OCI-M2 (cell line): Measurements from ENCODE around the gene RNF133.

Source experiments
- DNase-seq: peaks from one replicate; lab custom pipeline; 2025; ENCODE audit not compliant: unreplicated experiment; lab: John Stamatoyannopoulos, UW

RNF133 gene

DNA sequence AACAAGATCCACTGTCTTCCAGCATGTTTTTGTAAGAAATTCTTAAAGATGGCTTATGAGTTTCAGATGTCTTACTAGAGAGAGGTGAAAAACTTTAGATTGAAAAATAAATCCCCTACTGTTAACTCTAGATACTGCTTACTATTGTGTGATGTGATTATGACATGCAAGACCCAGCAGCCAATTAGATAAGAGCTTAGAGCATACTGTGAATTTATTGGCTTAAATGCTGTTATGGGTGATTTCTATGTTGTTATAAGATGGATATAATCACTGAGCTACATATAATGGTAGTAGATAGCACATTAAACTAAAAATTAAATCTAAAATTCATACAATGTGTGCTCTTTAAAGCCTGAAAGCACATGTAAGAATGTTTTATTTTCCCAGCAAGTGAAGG, at the start of gene RNF133:
TSS of gene RNF133 (minus strand) at position 101 of the 400 bp plus-strand sequence. CDS start 199 bp downstream, outside the sequence.
- no peak for DNase-seq

DNA sequence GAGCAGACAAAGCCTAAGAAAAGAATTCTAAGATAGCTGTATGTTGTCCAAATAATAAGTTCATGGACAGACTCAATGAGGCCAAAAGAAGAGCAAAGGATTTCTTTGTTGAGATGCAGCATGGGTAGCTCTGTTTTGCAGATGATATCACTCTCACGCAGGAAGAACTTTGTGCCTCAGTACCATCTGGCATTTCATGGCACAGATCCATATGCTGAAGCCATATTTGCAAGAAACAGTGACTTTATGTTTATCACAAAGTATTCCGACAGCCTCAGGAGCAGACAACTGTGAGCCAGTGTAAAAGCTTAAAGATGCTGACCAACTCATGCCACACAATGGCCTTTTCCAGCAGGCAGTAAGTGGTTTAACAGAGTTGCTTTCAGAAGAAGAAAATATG, 49.3 kb upstream of the RNF133 start:
- DNase-seq: no peak

DNA sequence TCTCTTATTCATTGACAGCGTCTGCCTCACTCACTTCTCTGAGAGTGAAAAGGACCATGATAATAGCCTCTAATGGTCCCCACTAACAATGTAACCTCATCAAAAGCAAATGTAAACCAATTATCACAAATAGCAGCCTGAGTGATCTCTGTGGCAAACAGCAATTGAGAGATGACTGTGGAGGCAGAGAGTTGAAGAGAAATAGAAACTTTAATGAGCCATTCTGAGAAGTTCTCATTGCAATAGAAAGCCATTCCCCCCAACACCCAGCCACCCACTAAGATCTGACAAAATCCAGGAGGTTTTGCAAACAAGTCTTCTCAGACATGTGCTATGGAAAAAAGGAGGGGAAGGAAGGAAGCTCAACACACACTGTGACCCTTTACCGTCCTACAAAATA, 48.0 kb upstream of the RNF133 start:
- DNase-seq: no peak

DNA sequence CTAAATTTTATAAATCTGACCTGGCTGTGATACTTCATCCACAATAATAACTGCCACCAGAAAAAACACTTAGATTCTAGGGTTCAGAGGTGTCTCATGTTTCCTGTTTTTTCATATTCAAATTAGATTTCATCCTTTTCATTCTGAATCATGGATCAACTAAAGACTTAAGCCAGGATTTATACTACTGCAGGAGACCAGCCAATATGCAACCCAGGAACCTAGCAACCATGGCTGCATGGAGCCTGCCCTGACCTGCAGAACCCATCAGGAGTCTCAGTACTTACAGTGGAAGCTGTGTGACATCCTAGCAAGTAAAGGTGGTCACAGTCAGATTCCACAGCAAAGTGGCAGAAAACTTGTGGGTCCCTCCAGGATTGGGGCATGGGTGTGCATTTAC, 44.3 kb upstream of the RNF133 start:
- no peak for DNase-seq

GRCh38 chr7:122738947-122739346, 40.0 kb upstream of the RNF133 start:
- no peak for DNase-seq

- DNase-seq: no peak
These were observed 37.3 kb upstream of the RNF133 start for GRCh38 chr7:122736183-122736582.

- no peak for DNase-seq
These were observed 28.8 kb upstream of the RNF133 start for GRCh38 chr7:122727759-122728158.

GRCh38 chr7:122727354-122727753, 28.4 kb upstream of the RNF133 start:
- no peak for DNase-seq

DNA sequence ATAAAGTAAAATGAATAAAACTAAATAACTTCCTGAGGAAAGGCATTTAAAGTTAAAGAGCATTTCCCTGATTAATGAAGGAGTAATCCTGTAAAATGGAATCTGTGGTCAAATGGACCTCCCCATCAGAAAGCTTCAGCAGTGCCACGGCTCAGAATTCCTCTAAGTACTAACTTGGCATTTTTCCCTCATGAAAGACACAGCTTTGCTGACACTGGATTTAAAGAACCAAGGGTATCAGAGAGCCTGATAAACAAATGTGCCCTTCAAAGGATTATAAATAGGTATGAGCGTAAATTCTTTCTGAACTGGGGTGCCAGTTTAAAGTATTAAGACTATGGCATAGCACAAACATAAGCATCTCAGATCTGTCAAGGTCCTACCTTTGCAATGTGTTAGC, 28.0 kb upstream of the RNF133 start:
- no peak for DNase-seq

GRCh38 chr7:122724366-122724765, 25.4 kb upstream of the RNF133 start:
- DNase-seq: no peak

DNA sequence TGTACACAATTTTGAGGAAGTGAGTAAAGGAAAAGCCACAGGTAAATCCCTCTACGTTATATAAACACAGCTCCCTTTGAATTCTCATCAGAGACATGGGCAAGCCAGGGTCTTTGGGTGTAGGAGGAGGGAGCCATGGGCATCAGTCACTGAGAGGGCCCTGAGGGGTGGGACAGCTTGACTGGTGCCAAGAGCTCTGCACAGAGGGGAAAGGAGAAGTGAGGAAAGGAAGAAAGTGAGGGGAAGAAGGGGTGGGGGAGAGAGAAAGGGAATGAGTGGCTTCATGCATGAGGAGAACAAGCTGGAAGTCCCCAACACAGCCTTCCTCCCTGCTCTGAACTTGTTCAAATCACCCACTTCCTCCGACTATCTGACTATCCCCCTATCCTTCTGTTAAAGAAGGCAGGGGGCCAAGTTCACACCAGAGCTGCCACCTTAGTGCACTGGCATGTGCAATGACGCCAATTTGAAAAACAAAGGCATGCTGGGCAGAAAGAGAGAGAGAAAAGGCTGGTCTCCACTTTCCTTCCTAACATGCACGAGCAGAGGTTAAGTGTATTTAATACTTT, 20.2 kb upstream of the RNF133 start:
- no peak for DNase-seq

DNA sequence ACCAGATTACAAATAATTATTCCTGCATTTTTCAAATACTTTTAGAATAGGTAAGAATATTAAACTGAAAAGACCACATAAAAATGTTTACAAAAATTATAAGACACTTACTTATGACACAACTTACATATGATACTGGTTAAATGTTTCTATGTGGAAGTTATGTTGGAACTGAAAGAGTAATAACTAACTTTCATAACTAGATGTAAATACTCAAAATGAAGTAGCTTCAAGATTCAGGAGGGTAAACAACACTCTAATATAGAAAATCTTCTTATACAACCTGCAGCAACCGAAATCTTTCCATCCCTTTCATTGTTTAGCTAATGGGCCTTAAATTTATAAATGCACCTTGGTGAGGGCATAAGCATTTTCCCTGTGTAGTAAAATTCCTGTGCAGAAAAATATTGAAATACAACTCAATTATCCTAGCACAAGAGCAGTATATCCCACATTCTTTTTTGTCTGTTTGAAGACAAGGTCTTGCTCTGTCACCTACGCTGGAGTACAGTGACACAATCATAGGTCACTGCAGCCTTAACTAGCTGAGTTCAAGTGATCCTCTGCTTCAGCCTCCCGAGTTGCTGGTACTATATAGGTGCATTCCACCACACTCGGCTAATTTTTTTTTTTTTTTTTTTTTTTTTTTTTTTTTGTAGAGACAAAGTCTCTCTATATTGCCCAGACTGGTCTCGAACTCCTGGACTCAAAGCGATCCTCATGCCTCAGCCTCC, 18.6 kb upstream of the RNF133 start:
- DNase-seq: no peak

DNA sequence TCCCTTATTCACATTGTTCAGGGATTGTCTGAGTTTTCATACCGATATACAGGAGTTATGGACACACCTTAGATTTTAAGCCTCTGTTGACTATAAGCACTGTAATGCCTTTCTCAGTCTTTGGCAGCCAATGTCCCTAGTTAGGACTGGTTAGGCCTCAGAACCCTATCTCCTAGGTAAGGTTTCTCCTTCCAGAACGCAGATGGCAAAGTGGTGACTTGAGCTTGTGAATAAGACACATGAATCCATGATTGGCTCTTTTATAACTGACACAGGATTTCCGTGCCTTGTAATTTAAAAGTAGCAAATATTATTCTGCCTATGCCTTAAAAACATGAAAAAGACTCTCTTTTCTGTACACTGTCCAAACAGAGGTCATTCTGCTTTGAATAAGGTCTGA, 16.3 kb upstream of the RNF133 start:
- DNase-seq: no peak

DNA sequence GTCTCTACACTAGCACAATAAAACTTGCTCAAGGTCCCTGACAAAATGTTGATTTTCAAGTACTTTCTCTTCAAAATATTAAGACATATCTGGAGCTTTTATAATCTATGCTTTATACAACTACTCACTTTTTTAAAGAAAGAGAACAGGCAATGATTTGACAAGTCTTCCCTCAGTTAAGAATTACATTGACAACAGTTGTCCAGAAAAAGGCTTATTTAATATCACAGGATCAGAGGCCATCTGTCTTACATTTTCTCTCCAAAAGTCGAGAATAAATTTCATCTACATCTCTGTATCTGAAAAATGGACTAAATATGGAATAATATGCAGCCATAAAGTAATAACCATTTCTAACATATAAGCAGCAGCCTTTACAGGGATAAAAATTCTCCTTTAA, 12.0 kb upstream of the RNF133 start:
- DNase-seq: no peak

DNA sequence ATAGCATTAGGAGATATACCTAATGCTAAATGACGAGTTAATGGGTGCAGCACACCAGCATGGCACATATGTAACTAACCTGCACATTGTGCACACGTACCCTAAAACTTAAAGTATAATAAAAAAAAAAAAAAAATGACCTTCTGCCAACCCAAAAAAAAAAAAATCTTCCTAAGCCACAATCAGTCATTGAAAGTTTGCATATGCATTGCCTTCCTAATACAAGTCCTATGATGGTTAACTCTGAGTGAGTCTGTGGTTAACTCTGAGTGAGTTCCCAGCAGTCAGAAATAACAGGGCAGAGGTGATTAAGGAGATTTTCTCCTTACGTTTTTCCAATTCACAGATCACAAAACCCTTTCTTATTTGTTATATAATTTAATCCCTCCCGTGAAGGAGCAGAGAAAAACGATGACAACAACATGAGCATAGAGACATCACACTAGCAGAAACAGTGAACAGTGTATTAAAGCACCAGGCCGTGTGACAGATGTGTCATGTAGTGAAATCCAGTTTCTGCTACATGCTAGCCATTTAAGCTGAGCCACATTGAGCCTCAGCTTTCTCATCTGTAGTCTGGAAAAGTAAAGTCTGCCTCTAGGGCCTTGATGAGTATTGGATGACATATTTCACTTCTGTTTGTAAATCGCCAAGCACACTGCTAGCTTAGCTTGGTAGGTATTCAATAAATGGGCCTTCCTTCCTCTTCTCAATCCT, 11.2 kb upstream of the RNF133 start:
- no peak for DNase-seq

- no peak for DNase-seq
These were observed 7.9 kb upstream of the RNF133 start for GRCh38 chr7:122706836-122707235.

GRCh38 chr7:122702872-122703510, 4.1 kb upstream of the RNF133 start, which contains the start of gene RNF148:
TSS of gene RNF148 (minus strand) at chr7:122702922. CDS start at chr7:122702750, 172 bp downstream.
- DNase-seq: no peak

- no peak for DNase-seq
These were observed 3.1 kb downstream of the RNF133 start for GRCh38 chr7:122695816-122696215.

GRCh38 chr7:122694697-122695096, 4.2 kb downstream of the RNF133 start:
- no peak for DNase-seq

DNA sequence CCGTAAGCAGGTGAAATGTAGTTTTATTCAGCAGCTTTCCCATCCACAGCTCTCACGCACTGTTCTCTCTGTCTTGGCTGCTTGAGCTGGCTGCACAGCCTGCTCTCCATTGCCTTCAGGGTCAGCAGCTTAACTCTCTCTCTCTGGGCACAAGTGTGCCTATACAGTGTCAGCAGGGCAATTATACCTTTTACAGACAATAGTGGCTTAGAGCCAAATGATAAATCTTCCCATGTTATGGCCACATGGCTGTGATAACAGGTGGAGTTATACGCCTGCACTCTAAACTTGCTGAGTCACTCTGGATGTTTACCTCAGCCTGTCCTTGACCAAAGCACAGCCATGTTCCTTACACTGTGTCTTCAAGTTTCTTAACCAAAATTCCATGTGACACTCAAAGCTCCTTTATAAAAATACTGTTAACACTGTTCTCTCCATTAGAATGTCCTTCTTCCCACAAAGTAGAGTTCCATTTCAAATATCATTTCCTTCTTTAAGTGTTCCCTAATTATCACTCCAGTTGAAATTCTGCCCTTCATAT, 6.1 kb downstream of the RNF133 start:
- DNase-seq: no peak

GRCh38 chr7:122691569-122692235, 7.2 kb downstream of the RNF133 start:
- no peak for DNase-seq
